Upper lobe of right lung (tissue), 1 donor: Measurements from ENCODE around the gene EML5. TPM values are rescaled to one million over a fixed set of nuclear protein-coding genes. Genes with fewer than 3 reads are reported as not detected.

Source experiments
- ATAC-seq: fragments of 200-7000 bp; cut with Tn5 transposase; one replicate; pipeline ENCODE4 v1.9.1; 2020; ENCODE audit warnings: mild to moderate bottlenecking, moderate library complexity
- DNase-seq: peaks from one replicate; pipeline ENCODE4 v3.0.0-alpha.2; 2020
- H3K27ac ChIP-seq: fragments of 200-600 bp; one replicate; pipeline ENCODE4 v1.8.0; 2022
- H3K27me3 ChIP-seq: fragments of 200-600 bp; one replicate; pipeline ENCODE4 v1.8.0; 2022; ENCODE audit warnings: mild to moderate bottlenecking
- H3K36me3 ChIP-seq: fragments of 200-600 bp; one replicate; pipeline ENCODE4 v1.8.0; 2022
- H3K4me1 ChIP-seq: fragments of 200-600 bp; one replicate; pipeline ENCODE4 v1.8.0; 2022
- H3K4me3 ChIP-seq: fragments of 200-600 bp; one replicate; pipeline ENCODE4 v1.8.0; 2022; ENCODE audit warnings: mild to moderate bottlenecking
- H3K9me3 ChIP-seq: fragments of 200-600 bp; one replicate; pipeline ENCODE4 v1.8.0; 2022
- CTCF ChIP-seq: fragments of 200-600 bp; IDR thresholded peaks from one replicate; pipeline ENCODE4 v1.8.0; 2022; ENCODE audit warnings: antibody characterized with exemption
- intact Hi-C: fragments of 100-400 bp; cut with DNase I; formaldehyde crosslinking; loops from one replicate; pipeline ENCODE4 v1.11.0; 2022
- total RNA-seq: library from RNA; stranded (reverse); fragmentation: NEBNext Ultra II Directional; extraction: Animal tissue kit (Norgen Biotek cat#: 25700); gene quantifications from one replicate; pipeline ENCODE4 v1.2.1, GENCODE V29; 2021
- donor health status: DM: no; HTN: yes; CAD: no; lungs with severe emphysema.

Gene EML5
- total RNA-seq, 1 donor from 2014 or later, result 2.3 TPM

DNA sequence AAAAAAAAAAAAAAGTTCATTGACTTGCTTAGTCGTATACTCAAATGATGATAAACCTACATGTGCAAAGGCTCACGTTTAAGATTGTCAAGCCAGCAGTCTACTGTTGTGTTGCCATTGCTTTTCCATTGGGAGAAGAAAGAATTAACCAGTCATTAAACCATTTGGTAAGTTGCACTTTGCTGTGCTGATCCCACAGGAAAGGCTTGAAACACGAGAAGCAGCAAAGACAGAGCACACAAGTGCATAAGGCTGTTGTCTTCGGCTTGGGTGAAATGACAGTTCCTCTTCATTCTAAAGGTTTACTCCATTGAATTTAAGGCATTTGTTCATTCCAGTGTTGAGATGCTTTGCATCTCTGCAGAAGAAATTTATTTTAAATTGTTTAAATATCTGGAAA is 179.8 kb downstream of the EML5 start:
- no peak overlapping the region for H3K27ac ChIP-seq
- peaks cover 61% of the 10 kb centered on the region for H3K36me3 ChIP-seq
- ATAC-seq (no peak), DNase-seq (no peak)
- no peak for TF ChIP-seq CTCF
- H3K27me3 ChIP-seq, result no peaks in the 10 kb centered on the region
- H3K4me1 ChIP-seq, result peaks cover 8% of the 10 kb centered on the region
- H3K4me3 ChIP-seq, result no peak overlapping the region
- no peaks in the 10 kb centered on the region for H3K9me3 ChIP-seq
- intact Hi-C loops, result no loop called here

- intact Hi-C loops, result no loop called here
- TF ChIP-seq CTCF, result no peak
- H3K4me3 ChIP-seq, result no peak overlapping the region
- DNase-seq (no peak), ATAC-seq (no peak)
- H3K27me3 ChIP-seq, result no peaks in the 10 kb centered on the region
- no peak overlapping the region for H3K27ac ChIP-seq
- H3K36me3 ChIP-seq, result peaks cover 64% of the 10 kb centered on the region
- H3K4me1 ChIP-seq, result peaks cover 8% of the 10 kb centered on the region
- no peaks in the 10 kb centered on the region for H3K9me3 ChIP-seq
Measured at GRCh38 chr14:88611878-88612277, 180.9 kb downstream of the EML5 start.

- intact Hi-C loops, result no loop called here
- no peak for DNase-seq
- no peak for ATAC-seq
Measured at GRCh38 chr14:88607829-88608228, 184.9 kb downstream of the EML5 start.

DNA sequence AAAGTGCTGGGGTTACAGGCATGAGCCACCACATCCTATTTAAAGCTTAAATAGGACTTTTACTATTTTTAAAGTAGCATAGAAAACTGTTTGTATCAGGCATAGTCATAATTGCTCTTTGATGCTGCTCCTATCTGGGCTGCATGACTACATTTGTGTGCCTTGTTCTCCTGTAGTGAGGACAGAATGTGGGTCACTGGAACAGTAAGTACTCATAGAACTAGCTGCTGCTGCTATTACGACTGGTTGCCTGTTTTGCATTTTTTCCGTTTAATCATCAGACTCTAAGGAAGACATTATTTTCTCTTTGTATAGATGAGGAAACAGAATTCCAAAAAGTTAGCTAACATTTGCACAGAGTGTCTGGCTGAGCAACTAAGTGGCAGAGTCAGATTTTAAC is 187.2 kb downstream of the EML5 start:
- Histone ChIP-seq H3K27me3 (no peaks in the 10 kb centered on the region), H3K27ac (no peak overlapping the region), H3K9me3 (no peaks in the 10 kb centered on the region), H3K4me3 (no peak overlapping the region), H3K4me1 (no peaks in the 10 kb centered on the region), H3K36me3 (peaks cover 91% of the 10 kb centered on the region)
- intact Hi-C loops, result no loop called here
- ATAC-seq (no peak), DNase-seq (no peak)
- no peak for TF ChIP-seq CTCF

More at GRCh38 chr14:88607829-88608228, 184.9 kb downstream of the EML5 start:
- no peaks in the 10 kb centered on the region for H3K4me1 ChIP-seq
- H3K4me3 ChIP-seq, result no peak overlapping the region
- no peaks in the 10 kb centered on the region for H3K27me3 ChIP-seq
- no peak for TF ChIP-seq CTCF
- peaks cover 90% of the 10 kb centered on the region for H3K36me3 ChIP-seq
- no peak overlapping the region for H3K27ac ChIP-seq
- H3K9me3 ChIP-seq, result no peaks in the 10 kb centered on the region

DNA sequence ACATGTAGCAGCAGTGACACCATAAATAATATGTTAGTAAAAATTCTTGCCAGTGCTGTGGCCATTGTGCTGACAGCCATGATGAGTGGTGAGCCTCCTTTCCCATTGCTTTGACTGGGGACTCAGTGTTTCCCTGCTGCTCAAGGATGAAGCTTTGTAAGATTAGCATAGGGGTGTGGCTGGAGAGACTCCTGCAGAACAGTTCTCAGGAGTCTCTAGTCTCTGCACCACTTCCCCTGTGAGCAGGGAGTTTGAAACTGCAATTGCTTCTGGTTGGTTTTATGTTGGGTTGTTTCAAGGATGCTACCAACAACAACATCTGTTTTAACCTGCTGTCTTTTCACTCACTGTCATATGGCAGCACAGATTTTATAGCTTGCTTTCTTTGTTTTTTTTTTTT is 188.5 kb downstream of the EML5 start:
- TF ChIP-seq CTCF, result no peak
- H3K36me3 ChIP-seq, result peaks cover 89% of the 10 kb centered on the region

DNA sequence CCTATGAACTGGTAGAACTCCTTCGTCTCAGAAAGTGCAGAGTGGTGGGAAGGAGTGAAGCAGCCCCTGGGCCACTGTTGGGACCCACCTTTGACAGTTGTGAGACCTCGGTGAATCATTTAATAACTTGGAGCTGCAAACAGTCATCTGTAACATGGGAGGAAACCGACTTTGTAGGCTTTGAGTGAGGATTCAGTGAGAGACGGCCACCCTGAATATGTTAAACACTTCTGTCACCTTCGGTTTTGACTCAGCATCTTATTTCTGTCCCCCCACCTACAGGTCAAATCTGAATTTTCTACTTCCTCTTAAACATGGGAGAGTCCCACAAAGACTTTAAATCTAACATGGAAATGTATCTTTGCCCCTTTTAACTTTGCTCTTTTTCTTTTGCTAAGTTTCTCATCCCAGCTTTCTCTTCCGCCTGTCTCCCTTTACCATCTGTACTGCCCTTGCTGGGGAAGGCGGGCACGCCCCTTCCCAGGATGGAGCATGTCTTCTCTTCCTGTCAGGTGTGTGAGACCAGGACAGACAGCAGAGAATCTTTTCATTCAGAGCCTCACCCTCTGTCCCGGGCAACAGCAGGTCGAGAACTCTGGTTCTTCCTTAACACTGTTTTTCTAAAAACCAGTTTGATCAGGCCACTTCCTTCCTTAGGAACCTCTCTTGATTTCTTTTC is 192.9 kb downstream of the EML5 start:
- Histone ChIP-seq H3K27ac (no peak overlapping the region), H3K9me3 (no peaks in the 10 kb centered on the region), H3K27me3 (no peaks in the 10 kb centered on the region), H3K36me3 (peaks cover 94% of the 10 kb centered on the region), H3K4me3 (no peak overlapping the region), H3K4me1 (no peaks in the 10 kb centered on the region)
- ATAC-seq (no peak), DNase-seq (no peak)
- no peak for TF ChIP-seq CTCF
- intact Hi-C loops, result no loop called here

More for the DNA sequence above, 188.5 kb downstream of the EML5 start:
- Histone ChIP-seq H3K27me3 (no peaks in the 10 kb centered on the region), H3K9me3 (no peaks in the 10 kb centered on the region), H3K4me1 (no peaks in the 10 kb centered on the region), H3K27ac (no peak overlapping the region), H3K4me3 (no peak overlapping the region)
- intact Hi-C loops, result no loop called here
- ATAC-seq, result no peak
- no peak for DNase-seq
